ENCODE results near the gene NOL9. TPM values are rescaled to one million over a fixed set of nuclear protein-coding genes. Genes with fewer than 3 reads are reported as not detected.
"Not testable (repeated sequence)": the region's sequence is repeated elsewhere in the genome, so short reads cannot be mapped to it uniquely, and the experiment has no call there.

Gene NOL9
- total RNA-seq, 2 donors from 2014 or later, result 12.0 to 16.5 TPM

DNA sequence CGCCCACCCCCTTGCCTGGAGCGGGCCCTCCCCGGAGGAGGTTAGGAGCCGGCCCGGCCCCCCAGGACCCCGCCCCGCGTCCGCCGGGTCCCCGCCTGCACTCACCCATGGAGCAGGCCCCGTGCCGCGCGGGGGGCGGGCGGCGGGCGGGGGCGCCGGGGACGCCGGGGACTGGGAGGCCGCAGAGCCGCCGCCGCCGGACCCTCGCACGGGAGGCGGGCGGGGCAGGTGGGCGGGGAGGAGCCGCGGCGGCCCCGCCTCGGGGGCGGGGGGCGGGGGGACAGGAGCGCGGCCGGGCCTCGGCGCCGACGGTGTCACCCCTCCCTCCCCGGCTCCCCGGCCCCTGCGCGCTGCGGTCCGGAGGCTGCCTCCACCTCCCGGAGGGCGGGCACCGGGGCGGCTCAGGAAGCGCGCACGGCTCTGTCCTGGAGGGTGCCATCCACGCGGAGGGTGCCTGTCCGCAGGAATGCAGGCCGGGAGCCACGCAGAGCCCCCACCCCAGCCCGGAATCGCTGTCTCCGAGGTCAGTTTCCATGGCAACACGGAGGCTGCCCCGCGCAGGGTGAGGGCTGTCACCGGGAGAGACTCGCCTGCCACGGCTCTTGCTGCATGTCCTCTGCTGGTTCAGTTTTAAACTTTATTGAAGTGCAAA lies 57.0 kb downstream of the NOL9 start:
- DNase-seq (no peak), ATAC-seq (peak; percentile 53 to 58)
- intact Hi-C loops (cut with DNase I), result no loop called here

GRCh38 chr1:6496890-6497214 lies 57.5 kb downstream of the NOL9 start:
- DNase-seq (no peak), ATAC-seq (no peak)
- intact Hi-C loops (cut with DNase I), result no loop called here

- DNase-seq (no peak), ATAC-seq (no peak)
- intact Hi-C loops (cut with DNase I), result no loop called here
These were observed 58.0 kb downstream of the NOL9 start for GRCh38 chr1:6496365-6496721.

GRCh38 chr1:6495540-6496364 lies 58.6 kb downstream of the NOL9 start:
- intact Hi-C loops (cut with DNase I), result no loop called here
- no peak for ATAC-seq
- no peak for DNase-seq

GRCh38 chr1:6495041-6495441 lies 59.3 kb downstream of the NOL9 start:
- intact Hi-C loops (cut with DNase I), result no loop called here
- ATAC-seq, result no peak
- no peak for DNase-seq

DNA sequence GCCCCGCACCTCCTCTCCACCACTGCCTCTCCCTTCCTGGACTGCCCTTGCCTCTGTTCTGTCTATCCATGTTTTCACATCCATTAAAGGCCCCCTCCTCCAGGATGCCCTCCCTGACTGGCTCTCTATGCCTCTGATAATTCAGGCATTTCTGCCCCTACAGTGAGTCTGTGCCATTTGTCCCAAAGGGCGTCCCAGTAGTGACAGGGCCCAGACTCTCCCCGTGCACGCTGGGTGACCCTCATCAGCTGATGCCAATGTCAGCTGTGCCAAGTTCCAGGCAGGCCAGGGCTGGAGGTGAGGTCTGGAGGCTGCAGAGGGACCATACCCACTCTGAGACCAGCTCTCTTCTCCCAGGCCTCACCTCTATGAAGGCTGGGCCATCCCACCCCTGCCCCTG lies 59.7 kb downstream of the NOL9 start:
- DNase-seq (no peak), ATAC-seq (no peak)
- intact Hi-C loops (cut with DNase I), result no loop called here

DNA sequence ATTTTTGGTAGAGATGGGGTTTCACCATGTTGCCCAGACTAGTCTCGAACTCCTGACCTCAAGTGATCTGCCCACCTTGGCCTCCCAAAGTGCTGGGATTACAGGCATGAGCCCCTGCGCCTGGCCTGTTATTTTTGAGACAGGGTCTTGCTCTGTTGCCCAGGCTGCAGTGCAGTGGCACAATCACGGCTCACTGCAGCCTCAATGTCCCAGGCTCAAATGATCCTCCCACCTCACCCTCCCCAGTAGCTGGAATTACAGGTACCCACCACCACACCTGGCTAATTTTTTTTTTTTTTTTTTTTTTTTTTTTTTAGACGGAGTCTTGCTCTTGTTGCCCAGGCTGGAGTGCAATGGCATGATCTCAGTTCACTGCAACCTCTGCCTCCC lies 60.5 kb downstream of the NOL9 start:
- intact Hi-C loops (cut with DNase I); DNase-seq; ATAC-seq: not testable (repeated sequence)

GRCh38 chr1:6491966-6492365 lies 62.3 kb downstream of the NOL9 start:
- DNase-seq, result no peak
- intact Hi-C loops (cut with DNase I), result no loop called here
- ATAC-seq, result no peak

GRCh38 chr1:6491480-6491962 lies 62.8 kb downstream of the NOL9 start, which contains the start of gene PLEKHG5:
Gene PLEKHG5, minus strand, starts transcription at chr1:6491667. Its CDS starts 14,096 bp downstream, at chr1:6477571.
- DNase-seq (no peak), ATAC-seq (no peak)

DNA sequence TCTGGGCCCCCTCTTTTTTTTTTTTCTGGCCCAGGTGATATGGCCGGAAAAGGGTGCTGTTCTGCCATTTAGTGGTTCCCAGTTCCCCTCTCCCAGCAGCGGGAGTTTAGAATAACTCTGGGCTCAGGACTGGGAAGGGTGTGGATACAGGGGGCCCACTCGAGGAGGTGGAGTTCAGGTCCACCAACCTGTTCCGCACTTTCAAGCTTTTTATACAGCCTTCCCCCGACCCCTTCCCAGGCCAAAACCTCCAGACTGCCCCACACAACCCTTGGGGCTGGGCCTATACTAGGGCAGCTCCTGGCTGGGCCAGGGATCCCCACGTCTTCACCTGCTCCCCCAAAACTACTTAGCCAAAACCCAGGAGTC lies 63.2 kb downstream of the NOL9 start:
- intact Hi-C loops (cut with DNase I), result no loop called here
- no peak for DNase-seq
- ATAC-seq, result no peak

More at GRCh38 chr1:6491480-6491962, 62.8 kb downstream of the NOL9 start, which contains the start of gene PLEKHG5:
- intact Hi-C loops (cut with DNase I), result no loop called here

- DNase-seq (peak; percentile 71), ATAC-seq (peak; percentile 67 to 81)
- intact Hi-C loops (cut with DNase I), result no loop called here
These were observed 63.9 kb downstream of the NOL9 start for GRCh38 chr1:6490181-6491080.

DNA sequence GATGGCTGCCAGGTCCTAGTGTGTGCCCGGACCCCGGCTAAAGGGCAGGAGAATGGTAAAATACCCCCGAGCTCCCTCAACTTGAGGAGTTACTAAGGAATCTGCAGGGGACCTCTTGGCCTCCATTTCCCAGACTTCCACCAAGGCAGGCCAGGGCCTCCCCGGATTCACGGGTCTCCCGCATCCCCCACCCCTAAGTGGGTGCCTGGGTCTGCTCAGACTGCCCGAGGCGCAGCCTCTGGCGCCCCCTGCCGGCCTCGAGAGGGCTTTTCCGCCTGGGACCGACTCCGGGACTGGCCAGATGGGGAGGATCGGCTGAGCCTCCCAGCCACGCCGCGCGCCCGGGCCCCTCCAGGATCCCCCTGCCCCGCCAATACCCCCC lies 64.5 kb downstream of the NOL9 start:
- intact Hi-C loops (cut with DNase I), result loop anchor here in 1 of 2 donors (5.0 kb wide), 2 partner anchors 63 to 153 kb away; partner anchors contain the start of gene NOL9
- peak; percentile 77 for DNase-seq
- ATAC-seq, result peak; percentile 71 to 77

GRCh38 chr1:6489383-6489765 lies 64.9 kb downstream of the NOL9 start:
- DNase-seq (no peak), ATAC-seq (no peak)
- intact Hi-C loops (cut with DNase I), result loop anchor here in 1 of 2 donors (5.0 kb wide), 2 partner anchors 63 to 153 kb away; partner anchors contain the start of gene NOL9

DNA sequence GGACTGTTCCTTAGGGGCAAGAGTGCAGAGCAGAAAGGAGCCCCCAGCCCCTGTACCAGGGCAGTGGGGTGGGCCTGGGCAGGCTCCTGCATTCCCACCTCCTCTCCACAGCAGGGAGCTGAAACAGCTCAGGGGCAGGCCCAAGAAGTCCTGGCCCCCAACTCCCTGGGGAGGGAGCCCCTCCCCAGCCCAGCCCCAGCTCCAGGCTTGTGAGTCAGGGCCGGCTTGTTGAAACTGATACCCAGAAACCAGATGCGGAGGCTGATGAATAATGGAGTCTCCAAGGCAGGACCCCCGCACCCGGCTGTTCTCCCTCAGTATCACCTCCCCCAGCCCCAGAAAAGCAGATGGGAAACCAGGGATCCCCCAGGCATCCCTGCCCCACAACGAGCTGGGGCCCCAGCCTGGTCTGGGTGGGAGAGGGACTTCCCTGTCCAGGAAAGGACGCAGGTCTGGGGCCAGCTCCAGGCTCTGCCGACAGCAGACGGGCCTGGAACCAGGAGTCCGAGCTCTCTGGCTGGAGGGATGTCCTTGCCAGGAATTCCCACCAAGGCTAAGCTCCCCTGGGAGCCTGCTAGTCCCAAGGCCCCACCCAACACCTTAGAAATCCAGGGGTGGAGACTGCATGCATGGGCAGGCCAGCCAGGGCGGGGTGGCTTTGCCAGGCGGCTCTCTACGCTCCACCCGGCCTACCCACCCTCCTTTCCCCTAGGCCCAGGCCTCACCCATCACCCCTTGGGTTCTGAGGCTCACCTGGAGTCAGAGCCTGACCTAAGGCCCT lies 65.5 kb downstream of the NOL9 start:
- intact Hi-C loops (cut with DNase I), result loop anchor here in 1 of 2 donors (5.0 kb wide), 2 partner anchors 64 to 154 kb away; partner anchors contain the start of gene NOL9
- DNase-seq (no peak), ATAC-seq (no peak)

GRCh38 chr1:6487804-6488484 lies 66.4 kb downstream of the NOL9 start:
- ATAC-seq (no peak), DNase-seq (no peak)
- intact Hi-C loops (cut with DNase I), result loop anchor here in 1 of 2 donors (5.0 kb wide), 2 partner anchors 64 to 154 kb away; partner anchors contain the start of gene NOL9

GRCh38 chr1:6486433-6487011 lies 67.8 kb downstream of the NOL9 start:
- intact Hi-C loops (cut with DNase I), result loop anchor here in 1 of 2 donors (5.0 kb wide), 2 partner anchors 66 to 156 kb away; partner anchors contain the start of gene NOL9
- ATAC-seq (peak; percentile 67 to 73), DNase-seq (peak; percentile 91)
